ENCODE measurements around the gene CYSLTR2.
"Not testable (repeated sequence)": the region's sequence is repeated elsewhere in the genome, so short reads cannot be mapped to it uniquely, and the experiment has no call there.

Gene CYSLTR2

GRCh38 chr13:48693998-48694397 is 40.3 kb downstream of the CYSLTR2 start:
- DNase-seq (ENCODE audit: low read depth in 2 of 2) = no peak

- no peak for DNase-seq (ENCODE audit: low read depth in 2 of 2)
Observed at GRCh38 chr13:48695776-48696175, 42.0 kb downstream of the CYSLTR2 start.

GRCh38 chr13:48696676-48697075 is 42.9 kb downstream of the CYSLTR2 start:
- not testable (repeated sequence) for DNase-seq (ENCODE audit: low read depth in 2 of 2)

DNA sequence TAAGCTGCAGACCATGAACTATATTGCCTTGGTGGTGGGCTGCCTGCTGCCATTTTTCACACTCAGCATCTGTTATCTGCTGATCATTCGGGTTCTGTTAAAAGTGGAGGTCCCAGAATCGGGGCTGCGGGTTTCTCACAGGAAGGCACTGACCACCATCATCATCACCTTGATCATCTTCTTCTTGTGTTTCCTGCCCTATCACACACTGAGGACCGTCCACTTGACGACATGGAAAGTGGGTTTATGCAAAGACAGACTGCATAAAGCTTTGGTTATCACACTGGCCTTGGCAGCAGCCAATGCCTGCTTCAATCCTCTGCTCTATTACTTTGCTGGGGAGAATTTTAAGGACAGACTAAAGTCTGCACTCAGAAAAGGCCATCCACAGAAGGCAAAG is 53.7 kb downstream of the CYSLTR2 start:
- DNase-seq (ENCODE audit: low read depth in 2 of 2) = no peak

- DNase-seq (ENCODE audit: low read depth in 2 of 2) = no peak
Observed at GRCh38 chr13:48708764-48709163, 55.0 kb downstream of the CYSLTR2 start.

DNA sequence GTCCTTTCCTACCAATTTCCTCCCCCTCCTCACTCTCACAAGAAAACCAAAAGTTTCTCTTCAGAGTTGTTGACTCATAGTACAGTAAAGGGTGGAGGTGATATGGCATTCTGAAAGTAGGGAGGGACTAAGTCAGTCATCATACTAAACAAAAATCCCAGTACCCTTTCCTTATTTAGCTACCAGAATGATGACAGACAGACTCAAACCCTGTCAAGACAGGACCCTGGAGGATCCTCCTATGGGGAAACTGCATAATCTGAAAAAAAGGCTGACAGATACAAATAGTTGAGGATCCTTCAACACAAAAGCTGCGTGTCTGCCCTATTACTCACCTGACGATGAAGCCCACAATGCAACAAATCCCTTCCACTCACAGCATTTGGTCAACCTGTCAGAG is 55.5 kb downstream of the CYSLTR2 start:
- DNase-seq (ENCODE audit: low read depth in 2 of 2) = no peak

GRCh38 chr13:48710160-48710559 is 56.4 kb downstream of the CYSLTR2 start:
- DNase-seq (ENCODE audit: low read depth in 2 of 2) = no peak

DNA sequence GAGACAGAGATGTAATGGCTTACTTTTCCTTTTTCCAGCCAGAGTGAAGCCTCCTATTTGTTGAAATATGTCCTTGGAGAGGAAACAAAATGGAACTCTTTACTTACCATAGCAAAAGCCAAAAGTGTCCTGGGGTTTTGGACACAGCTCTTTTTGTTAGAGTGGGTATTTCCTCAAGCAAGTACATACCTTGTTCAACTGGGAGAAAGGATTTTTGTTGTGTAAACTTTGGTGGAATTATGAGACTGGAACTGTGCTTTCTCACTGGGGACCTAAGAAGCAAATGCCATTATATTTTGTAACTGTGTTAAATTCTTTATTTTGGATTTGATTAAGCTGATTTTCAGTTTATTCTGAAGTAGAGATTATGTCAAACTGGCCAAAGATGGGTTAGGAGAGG is 58.4 kb downstream of the CYSLTR2 start:
- no peak for DNase-seq (ENCODE audit: low read depth in 2 of 2)

DNA sequence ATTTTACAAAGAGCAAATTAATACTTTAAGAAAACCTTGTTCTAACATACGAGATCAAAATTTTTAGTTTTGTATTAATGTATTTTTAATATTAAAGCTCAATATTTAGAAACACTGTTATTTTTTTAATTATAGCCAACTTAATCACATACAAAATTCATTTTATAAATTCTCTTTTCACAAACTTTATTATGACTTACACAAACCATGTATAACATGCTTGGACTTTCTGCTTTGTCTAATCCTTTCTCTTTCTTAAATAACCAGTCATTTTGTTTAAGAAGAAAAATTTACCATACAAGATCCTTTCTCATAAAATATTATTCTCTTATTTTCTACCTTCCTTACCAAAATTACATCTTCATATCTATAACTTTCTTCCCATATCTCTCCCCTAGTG is 62.2 kb downstream of the CYSLTR2 start:
- DNase-seq (ENCODE audit: low read depth in 2 of 2) = no peak

DNA sequence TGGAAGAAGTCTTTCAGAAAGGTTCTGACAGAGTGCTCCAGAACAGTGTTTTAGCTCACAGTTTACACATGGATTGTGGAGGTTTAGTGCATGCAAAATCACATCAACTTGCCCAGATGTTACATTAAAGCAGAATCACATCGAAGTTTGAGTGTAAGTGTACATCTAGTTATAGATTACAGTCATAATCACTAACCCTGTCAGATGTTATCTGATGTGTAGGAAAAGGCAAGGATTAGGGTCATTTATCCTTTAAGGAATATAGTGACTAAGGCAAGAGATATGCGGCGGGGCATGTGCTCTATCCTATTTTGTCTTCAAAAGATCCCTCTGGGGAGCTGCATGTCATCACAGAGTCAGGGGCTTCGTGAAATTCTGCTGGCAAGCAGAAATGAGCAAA is 66.9 kb downstream of the CYSLTR2 start:
- no peak for DNase-seq (ENCODE audit: low read depth in 2 of 2)

DNA sequence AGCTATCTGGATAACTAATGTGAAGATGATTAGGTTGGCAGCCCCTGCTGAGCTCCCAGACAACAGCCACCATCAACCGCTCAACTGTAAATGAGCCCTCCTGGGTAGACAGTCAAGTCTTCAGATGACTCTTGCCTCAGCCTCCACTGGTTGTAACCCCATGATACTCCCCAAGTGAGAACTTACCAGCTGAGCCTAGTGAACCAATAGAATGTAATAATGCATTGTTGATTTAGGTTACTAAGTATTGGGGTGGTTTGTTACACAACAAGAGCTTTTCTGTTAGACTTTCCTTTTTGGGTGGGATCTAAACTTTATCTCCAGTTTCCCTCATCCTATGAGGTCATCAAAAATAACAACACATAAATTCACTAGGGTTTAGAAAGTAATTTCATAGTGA is 69.4 kb downstream of the CYSLTR2 start:
- no peak for DNase-seq (ENCODE audit: low read depth in 2 of 2)

DNA sequence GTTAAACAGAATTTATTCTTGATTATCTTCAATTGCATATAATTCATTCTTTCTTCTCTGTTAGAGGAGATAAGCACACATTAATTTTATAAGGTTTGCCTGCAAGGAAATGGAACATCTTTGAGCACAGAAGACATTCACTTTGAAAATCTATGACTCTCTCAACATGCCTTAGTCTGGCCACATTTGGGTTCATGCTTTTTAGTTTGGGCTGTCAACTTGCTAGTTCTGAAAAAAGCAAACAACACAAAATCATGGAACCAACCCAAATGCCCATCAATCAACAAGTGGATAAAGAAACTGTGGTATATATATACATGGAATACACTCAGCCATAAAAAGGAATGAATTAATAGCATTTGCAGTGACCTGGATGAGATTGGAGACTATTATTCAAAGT is 71.5 kb downstream of the CYSLTR2 start:
- DNase-seq (ENCODE audit: low read depth in 2 of 2) = no peak

- DNase-seq (ENCODE audit: low read depth in 2 of 2) = no peak
Observed at GRCh38 chr13:48726711-48727110, 73.0 kb downstream of the CYSLTR2 start.

DNA sequence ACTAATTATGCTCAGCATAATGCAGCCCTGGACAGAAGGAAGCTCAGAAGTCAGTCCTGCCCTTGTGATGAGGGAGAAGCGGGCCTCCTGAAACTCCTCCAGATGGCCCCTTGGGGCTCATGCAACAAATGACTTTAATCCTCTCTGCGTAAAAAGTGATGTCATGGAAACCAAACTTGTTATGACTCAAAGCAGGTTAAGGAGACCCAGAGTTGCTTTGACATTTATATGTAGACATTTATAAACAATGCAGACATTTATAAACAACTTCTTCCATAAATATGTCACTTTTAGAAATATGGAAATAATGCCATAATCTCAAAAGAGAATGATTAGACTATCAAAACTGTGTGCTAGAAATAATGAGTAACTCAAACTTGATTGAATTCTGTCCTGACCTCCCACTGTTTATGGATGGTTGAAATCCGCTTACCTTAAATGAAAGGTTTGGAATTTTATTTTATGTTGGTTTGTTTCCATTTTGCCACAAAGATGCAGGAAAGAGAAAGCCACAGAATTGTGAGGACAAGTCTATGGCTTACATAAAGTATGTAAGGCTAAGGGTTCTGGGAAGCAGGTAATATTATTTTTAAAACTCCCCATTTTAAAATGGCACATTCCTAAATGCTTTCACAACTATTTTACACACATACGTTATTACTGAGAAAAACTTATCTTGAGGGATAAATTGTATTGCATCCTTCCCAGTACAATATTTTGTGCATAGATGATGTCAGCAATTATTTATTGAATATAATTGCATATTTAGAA is 73.7 kb downstream of the CYSLTR2 start:
- DNase-seq (ENCODE audit: low read depth in 2 of 2) = no peak

GRCh38 chr13:48728226-48728625 is 74.5 kb downstream of the CYSLTR2 start:
- no peak for DNase-seq (ENCODE audit: low read depth in 2 of 2)

- no peak for DNase-seq (ENCODE audit: low read depth in 2 of 2)
Observed at GRCh38 chr13:48728876-48729275, 75.1 kb downstream of the CYSLTR2 start.

GRCh38 chr13:48729856-48730255 is 76.1 kb downstream of the CYSLTR2 start:
- no peak for DNase-seq (ENCODE audit: low read depth in 2 of 2)

GRCh38 chr13:48731001-48731658 is 77.4 kb downstream of the CYSLTR2 start:
- DNase-seq (ENCODE audit: low read depth in 2 of 2) = no peak

GRCh38 chr13:48731957-48732569 is 78.3 kb downstream of the CYSLTR2 start:
- DNase-seq (ENCODE audit: low read depth in 2 of 2) = peak; percentile 36 to 61

DNA sequence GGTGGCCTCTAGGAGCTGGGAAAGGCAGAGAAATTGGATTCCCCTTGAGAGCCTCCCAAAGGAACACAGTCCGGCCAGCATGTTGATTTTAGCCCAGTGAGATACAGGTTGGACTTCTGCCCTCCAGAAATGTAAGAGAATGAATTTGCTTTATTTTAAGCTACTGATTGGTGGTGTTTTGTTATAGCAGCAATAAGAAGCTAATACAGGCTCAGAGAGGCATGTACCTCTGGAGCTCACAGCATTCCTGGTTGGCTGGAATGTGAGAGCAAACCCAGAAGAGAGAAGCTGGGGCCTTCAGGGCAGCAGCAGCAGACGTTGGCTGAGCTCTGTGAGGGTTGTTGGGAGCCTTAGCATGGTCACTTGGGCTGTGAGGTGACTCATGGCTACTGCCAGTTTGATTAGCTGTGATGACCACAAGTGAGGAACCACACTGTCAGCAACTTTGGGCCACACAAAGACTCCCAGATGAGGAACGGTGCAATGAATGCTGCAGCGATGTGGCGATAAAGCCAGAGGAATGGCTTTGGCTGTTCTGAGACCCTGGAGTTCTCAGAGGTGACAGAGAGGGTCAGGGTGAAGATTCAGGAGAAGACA is 80.1 kb downstream of the CYSLTR2 start:
- no peak for DNase-seq (ENCODE audit: low read depth in 2 of 2)

- no peak for DNase-seq (ENCODE audit: low read depth in 2 of 2)
Observed at GRCh38 chr13:48735571-48735970, 81.8 kb downstream of the CYSLTR2 start.

DNA sequence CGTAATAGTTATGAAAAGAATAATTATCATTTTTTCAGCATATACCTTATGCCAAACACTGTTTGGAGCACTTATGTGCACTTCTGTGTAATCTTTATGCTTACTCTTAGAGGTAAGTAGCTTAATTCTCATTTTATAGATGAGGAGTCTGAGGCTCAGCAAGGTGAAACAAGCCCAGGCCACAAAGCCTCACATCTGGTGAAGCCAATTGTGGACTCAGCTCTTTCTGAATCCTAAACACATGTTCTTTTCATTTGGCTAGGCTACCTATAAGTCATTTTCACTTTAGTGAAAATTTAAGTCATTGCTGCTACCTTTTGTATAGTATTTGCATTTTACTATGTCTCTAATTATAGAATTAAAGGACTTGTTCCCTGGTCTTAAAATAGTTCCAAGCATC is 84.0 kb downstream of the CYSLTR2 start:
- DNase-seq (ENCODE audit: low read depth in 2 of 2) = no peak

DNA sequence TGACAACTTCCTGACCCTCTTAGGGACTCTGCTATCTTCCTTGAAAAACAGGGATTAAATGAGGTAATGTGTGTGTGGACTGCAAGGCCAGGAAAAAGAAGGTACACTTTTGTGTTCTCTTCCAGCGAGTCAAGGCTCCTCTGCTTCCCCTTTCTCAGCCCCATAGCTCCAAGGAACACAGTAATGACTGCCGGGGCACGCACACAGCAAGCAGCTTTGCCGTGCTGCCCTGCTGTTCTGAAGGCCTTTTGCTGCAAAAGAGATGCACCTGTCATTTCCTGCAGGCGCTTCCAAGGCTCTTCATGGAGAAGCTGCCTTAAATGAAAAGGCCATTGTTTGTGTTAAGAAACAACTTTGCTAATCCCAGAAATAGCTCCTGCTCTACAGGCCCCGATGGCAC is 84.6 kb downstream of the CYSLTR2 start:
- DNase-seq (ENCODE audit: low read depth in 2 of 2) = no peak

Measured in activated CD4-positive, alpha-beta T cell treated with anti-CD3 and anti-CD28 coated beads for 24 hours (primary cell).